NCI-H187 (cell line): ENCODE data around the gene OR4D1.

Experiments
- DNase-seq, 2 experiments: peaks; one replicate each; lab custom pipeline; 2025; lab: John Stamatoyannopoulos, UW

OR4D1 gene

GRCh38 chr17:58153671-58154070, 5.5 kb downstream of the OR4D1 start:
- no peak for DNase-seq

GRCh38 chr17:58156839-58157803, 8.9 kb downstream of the OR4D1 start:
- DNase-seq = no peak

- no peak for DNase-seq
Observed at GRCh38 chr17:58158181-58158580, 10.0 kb downstream of the OR4D1 start.

- no peak for DNase-seq
Observed at GRCh38 chr17:58161566-58161965, 13.4 kb downstream of the OR4D1 start.

GRCh38 chr17:58165981-58166380, 17.8 kb downstream of the OR4D1 start:
- no peak for DNase-seq

GRCh38 chr17:58166682-58167081, 18.5 kb downstream of the OR4D1 start, which contains the start of gene OR4D2:
TSS of gene OR4D2 (plus strand) at chr17:58166982. CDS start at chr17:58169656, 2,674 bp downstream.
- DNase-seq = no peak

GRCh38 chr17:58170622-58171021, 22.4 kb downstream of the OR4D1 start:
- no peak for DNase-seq

- DNase-seq = no peak
Observed at GRCh38 chr17:58172369-58173071, 24.3 kb downstream of the OR4D1 start.

GRCh38 chr17:58174871-58175270, 26.7 kb downstream of the OR4D1 start:
- DNase-seq = no peak

- DNase-seq = no peak
Observed at GRCh38 chr17:58176200-58176599, 28.0 kb downstream of the OR4D1 start.

GRCh38 chr17:58181796-58182195, 33.6 kb downstream of the OR4D1 start:
- no peak for DNase-seq

- DNase-seq = no peak
Observed at GRCh38 chr17:58183514-58183913, 35.3 kb downstream of the OR4D1 start.

- DNase-seq = no peak
Observed at GRCh38 chr17:58184308-58184985, 36.3 kb downstream of the OR4D1 start.

- DNase-seq = no peak
Observed at GRCh38 chr17:58184986-58185761, 37.0 kb downstream of the OR4D1 start.

GRCh38 chr17:58186591-58186990, 38.4 kb downstream of the OR4D1 start:
- DNase-seq = no peak

GRCh38 chr17:58187063-58187462, 38.9 kb downstream of the OR4D1 start:
- no peak for DNase-seq

- no peak for DNase-seq
Observed at GRCh38 chr17:58187675-58188074, 39.5 kb downstream of the OR4D1 start.

- DNase-seq = no peak
Observed at GRCh38 chr17:58189436-58190146, 41.4 kb downstream of the OR4D1 start.

GRCh38 chr17:58191241-58191896, 43.2 kb downstream of the OR4D1 start:
- no peak for DNase-seq

- no peak for DNase-seq
Observed at GRCh38 chr17:58192612-58193011, 44.4 kb downstream of the OR4D1 start, which contains the start of gene EPX. TSS of gene EPX (plus strand) at chr17:58192726. CDS start at chr17:58192847, 121 bp downstream.
